Stimulated activated CD4-positive, alpha-beta T cell treated with anti-CD3 and anti-CD28 coated beads, Interleukin-2, amount 100 ng/mL, for 4 hours (primary cell): ENCODE data around the gene PDLIM4.

Experiments used
- DNase-seq: peaks from one replicate; pipeline ENCODE4 v3.0.0-alpha.2; 2020; ENCODE audit warnings: low read depth

PDLIM4 gene

GRCh38 chr5:132257131-132258101 is at the start of gene PDLIM4:
Gene PDLIM4 (plus strand): TSS chr5:132257696. CDS start chr5:132257735, 39 bp downstream.
- no peak for DNase-seq

- no peak for DNase-seq
Measured at GRCh38 chr5:132207778-132208177, 49.7 kb upstream of the PDLIM4 start.

GRCh38 chr5:132209131-132209530 is 48.4 kb upstream of the PDLIM4 start:
- DNase-seq = no peak

GRCh38 chr5:132209901-132210545 is 47.5 kb upstream of the PDLIM4 start:
- DNase-seq = no peak

GRCh38 chr5:132210944-132211343 is 46.6 kb upstream of the PDLIM4 start:
- DNase-seq = no peak

- DNase-seq = no peak
Measured at GRCh38 chr5:132211787-132212186, 45.7 kb upstream of the PDLIM4 start.

- DNase-seq = no peak
Measured at GRCh38 chr5:132213666-132214065, 43.8 kb upstream of the PDLIM4 start.

- no peak for DNase-seq
Measured at GRCh38 chr5:132214491-132214890, 43.0 kb upstream of the PDLIM4 start.

- no peak for DNase-seq
Measured at GRCh38 chr5:132215329-132215728, 42.2 kb upstream of the PDLIM4 start.

- DNase-seq = no peak
Measured at GRCh38 chr5:132218321-132218720, 39.2 kb upstream of the PDLIM4 start.

GRCh38 chr5:132219289-132219970 is 38.1 kb upstream of the PDLIM4 start:
- no peak for DNase-seq

- no peak for DNase-seq
Measured at GRCh38 chr5:132219981-132220380, 37.5 kb upstream of the PDLIM4 start.

- DNase-seq = no peak
Measured at GRCh38 chr5:132220491-132220890, 37.0 kb upstream of the PDLIM4 start.

- DNase-seq = no peak
Measured at GRCh38 chr5:132221781-132222648, 35.5 kb upstream of the PDLIM4 start.

- no peak for DNase-seq
Measured at GRCh38 chr5:132222649-132223038, 34.9 kb upstream of the PDLIM4 start.

GRCh38 chr5:132223861-132224260 is 33.6 kb upstream of the PDLIM4 start:
- DNase-seq = no peak

- no peak for DNase-seq
Measured at GRCh38 chr5:132224716-132225115, 32.8 kb upstream of the PDLIM4 start.

GRCh38 chr5:132225165-132226032 is 32.1 kb upstream of the PDLIM4 start:
- peak; percentile 26 for DNase-seq

GRCh38 chr5:132226516-132227234 is 30.8 kb upstream of the PDLIM4 start:
- DNase-seq = no peak

- DNase-seq = no peak
Measured at GRCh38 chr5:132227235-132227484, 30.3 kb upstream of the PDLIM4 start.
